OCI-LY3 (cell line): ENCODE measurements around the gene SEC22A.

Experiments used
- EZH2phosphoT487 ChIP-seq: fragments of 200-600 bp; shearing (Covaris generic); IDR thresholded peaks from 2 replicates; pipeline ENCODE4 v1.6.1; 2018; ENCODE audit warnings: antibody characterized with exemption, mixed run types, low read depth
- TF ChIP-seq, protein P1 (sequence below): fragments of 200-600, 300-600 bp; sonication (generic); IDR thresholded peaks from 2 replicates; pipeline ENCODE4 v1.5.1; 2014; ENCODE audit warnings: antibody characterized with exemption, low read length, low read depth

DNA sequence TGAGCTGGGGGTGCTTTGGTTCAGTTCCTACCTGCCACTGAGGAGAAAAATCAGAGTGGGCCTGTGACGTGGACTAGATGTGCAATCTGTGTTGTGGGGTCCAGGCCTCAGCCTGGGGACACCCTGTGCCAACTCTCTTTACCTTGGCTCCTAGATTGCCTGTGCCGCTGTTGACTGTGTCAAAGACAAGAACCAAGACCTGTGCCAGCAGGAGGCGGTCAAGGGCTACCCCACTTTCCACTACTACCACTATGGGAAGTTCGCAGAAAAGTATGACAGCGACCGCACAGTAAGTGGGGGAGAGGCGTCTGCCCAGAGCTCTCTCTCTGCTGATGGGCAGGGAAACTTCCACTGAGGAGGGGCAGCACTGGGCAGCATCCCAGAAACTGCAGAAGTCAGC is 40.6 kb upstream of the SEC22A start:
- TF ChIP-seq, protein P1, sequence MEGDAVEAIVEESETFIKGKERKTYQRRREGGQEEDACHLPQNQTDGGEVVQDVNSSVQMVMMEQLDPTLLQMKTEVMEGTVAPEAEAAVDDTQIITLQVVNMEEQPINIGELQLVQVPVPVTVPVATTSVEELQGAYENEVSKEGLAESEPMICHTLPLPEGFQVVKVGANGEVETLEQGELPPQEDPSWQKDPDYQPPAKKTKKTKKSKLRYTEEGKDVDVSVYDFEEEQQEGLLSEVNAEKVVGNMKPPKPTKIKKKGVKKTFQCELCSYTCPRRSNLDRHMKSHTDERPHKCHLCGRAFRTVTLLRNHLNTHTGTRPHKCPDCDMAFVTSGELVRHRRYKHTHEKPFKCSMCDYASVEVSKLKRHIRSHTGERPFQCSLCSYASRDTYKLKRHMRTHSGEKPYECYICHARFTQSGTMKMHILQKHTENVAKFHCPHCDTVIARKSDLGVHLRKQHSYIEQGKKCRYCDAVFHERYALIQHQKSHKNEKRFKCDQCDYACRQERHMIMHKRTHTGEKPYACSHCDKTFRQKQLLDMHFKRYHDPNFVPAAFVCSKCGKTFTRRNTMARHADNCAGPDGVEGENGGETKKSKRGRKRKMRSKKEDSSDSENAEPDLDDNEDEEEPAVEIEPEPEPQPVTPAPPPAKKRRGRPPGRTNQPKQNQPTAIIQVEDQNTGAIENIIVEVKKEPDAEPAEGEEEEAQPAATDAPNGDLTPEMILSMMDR = peak; percentile 11; the same call in 1 of the 2 replicates
- no peak for TF ChIP-seq EZH2phosphoT487
